Fibroblast of skin of back (primary cell): ENCODE measurements around the gene DLG4.
A peak's percentile ranks its signal among the peaks of the same experiment; 100 is the strongest.

Source experiments
- DNase-seq: peaks from one replicate; pipeline ENCODE4 v3.0.0-alpha.2; 2013

Gene DLG4

GRCh38 chr17:7214300-7215135 lies 5.1 kb downstream of the DLG4 start:
- peak; percentile 97 for DNase-seq

GRCh38 chr17:7213895-7214299 lies 5.7 kb downstream of the DLG4 start:
- DNase-seq, result peak; percentile 77

GRCh38 chr17:7211491-7212273 lies 8.0 kb downstream of the DLG4 start:
- DNase-seq, result no peak

- no peak for DNase-seq
Measured at GRCh38 chr17:7208754-7209460, 10.7 kb downstream of the DLG4 start.

- DNase-seq, result no peak
Measured at GRCh38 chr17:7208027-7208571, 11.5 kb downstream of the DLG4 start.

GRCh38 chr17:7207120-7208001 lies 12.3 kb downstream of the DLG4 start:
- no peak for DNase-seq

- DNase-seq, result no peak
Measured at GRCh38 chr17:7205561-7205960, 14.1 kb downstream of the DLG4 start.

- DNase-seq, result peak; percentile 81
Measured at GRCh38 chr17:7204828-7205461, 14.7 kb downstream of the DLG4 start.

GRCh38 chr17:7204336-7204735 lies 15.3 kb downstream of the DLG4 start:
- peak; percentile 37 for DNase-seq

- DNase-seq, result no peak
Measured at GRCh38 chr17:7203391-7203790, 16.2 kb downstream of the DLG4 start.

GRCh38 chr17:7196651-7197401 lies 22.8 kb downstream of the DLG4 start:
- no peak for DNase-seq

- no peak for DNase-seq
Measured at GRCh38 chr17:7195971-7196370, 23.7 kb downstream of the DLG4 start.

- DNase-seq, result no peak
Measured at GRCh38 chr17:7192271-7192937, 27.2 kb downstream of the DLG4 start.

GRCh38 chr17:7191571-7192270 lies 27.9 kb downstream of the DLG4 start:
- DNase-seq, result peak; percentile 54

- no peak for DNase-seq
Measured at GRCh38 chr17:7191069-7191468, 28.6 kb downstream of the DLG4 start.

- no peak for DNase-seq
Measured at GRCh38 chr17:7190276-7190917, 29.2 kb downstream of the DLG4 start.

GRCh38 chr17:7186241-7186640 lies 33.4 kb downstream of the DLG4 start:
- DNase-seq, result no peak

- no peak for DNase-seq
Measured at GRCh38 chr17:7184647-7185046, 35.0 kb downstream of the DLG4 start.

GRCh38 chr17:7184091-7184488 lies 35.5 kb downstream of the DLG4 start:
- DNase-seq, result no peak
